Right ventricle myocardium inferior (tissue), 1 donor: Measurements from ENCODE around the gene NOTCH3. TPM values are rescaled to one million over a fixed set of nuclear protein-coding genes. Genes with fewer than 3 reads are reported as not detected.

Source experiments
- ATAC-seq: fragments of 200-7000 bp; cut with Tn5 transposase; one replicate; pipeline ENCODE4 v1.9.1; 2020; ENCODE audit warnings: mild to moderate bottlenecking, moderate library complexity
- DNase-seq: peaks from one replicate; pipeline ENCODE4 v3.0.0; 2021; ENCODE audit errors: missing footprints
- intact Hi-C: fragments of 100-400 bp; cut with DNase I; formaldehyde crosslinking; loops from one replicate; pipeline ENCODE4 v1.11.0; 2022
- total RNA-seq: library from RNA; stranded (reverse); fragmentation: NEBNext Ultra II Directional; extraction: Animal tissue kit (Norgen Biotek cat#: 25700); gene quantifications from one replicate; pipeline ENCODE4 v1.2.1, GENCODE V29; 2021
- donor health status: DM: no; HTN: yes; CAD: no; lungs with severe emphysema.

NOTCH3 gene
- total RNA-seq, 1 donor from 2014 or later: 28.5 TPM

GRCh38 chr19:15141143-15141542, 59.7 kb downstream of the NOTCH3 start:
- intact Hi-C loops: no loop called here
- DNase-seq (no peak), ATAC-seq (no peak)

GRCh38 chr19:15138427-15138826, 62.4 kb downstream of the NOTCH3 start:
- DNase-seq (no peak), ATAC-seq (no peak)
- intact Hi-C loops: no loop called here

- DNase-seq (no peak), ATAC-seq (no peak)
- intact Hi-C loops: no loop called here
Observed at GRCh38 chr19:15137777-15138176, 63.0 kb downstream of the NOTCH3 start.

GRCh38 chr19:15136234-15136954, 64.4 kb downstream of the NOTCH3 start:
- DNase-seq (no peak), ATAC-seq (no peak)
- intact Hi-C loops: no loop called here

- intact Hi-C loops: no loop called here
Observed at GRCh38 chr19:15129856-15130585, 70.8 kb downstream of the NOTCH3 start.

GRCh38 chr19:15128162-15128770, 72.5 kb downstream of the NOTCH3 start:
- no peak for ATAC-seq
- intact Hi-C loops: no loop called here
- DNase-seq: no peak

More at GRCh38 chr19:15129856-15130585, 70.8 kb downstream of the NOTCH3 start:
- no peak for DNase-seq
- no peak for ATAC-seq

GRCh38 chr19:15126131-15126910, 74.5 kb downstream of the NOTCH3 start:
- no peak for ATAC-seq
- no peak for DNase-seq
- intact Hi-C loops: no loop called here

GRCh38 chr19:15125232-15126067, 75.3 kb downstream of the NOTCH3 start:
- intact Hi-C loops: loop anchor here (1.0 kb wide), 1 partner anchor 18 kb away; the partner anchor contains the start of gene SYDE1
- DNase-seq (peak; percentile 98), ATAC-seq (peak; percentile 93)

GRCh38 chr19:15124572-15125231, 76.1 kb downstream of the NOTCH3 start:
- intact Hi-C loops: loop anchor here (1.0 kb wide), 1 partner anchor 17 kb away; the partner anchor contains the start of gene SYDE1
- DNase-seq: peak; percentile 75
- peak; percentile 0 for ATAC-seq

- DNase-seq (peak; percentile 89), ATAC-seq (peak; percentile 65)
- intact Hi-C loops: no loop called here
Observed at GRCh38 chr19:15123900-15124299, 76.9 kb downstream of the NOTCH3 start.

GRCh38 chr19:15123031-15123890, 77.5 kb downstream of the NOTCH3 start:
- ATAC-seq (no peak), DNase-seq (no peak)
- intact Hi-C loops: no loop called here

- ATAC-seq (no peak), DNase-seq (no peak)
- intact Hi-C loops: no loop called here
Observed at GRCh38 chr19:15122331-15123030, 78.3 kb downstream of the NOTCH3 start.

GRCh38 chr19:15120135-15121026, 80.4 kb downstream of the NOTCH3 start:
- intact Hi-C loops: no loop called here
- ATAC-seq (no peak), DNase-seq (no peak)

GRCh38 chr19:15118789-15119494, 81.9 kb downstream of the NOTCH3 start:
- DNase-seq (no peak), ATAC-seq (no peak)
- intact Hi-C loops: loop anchor here (10.0 kb wide), 1 partner anchor 136 kb away; no protein-coding TSS in a partner anchor
